Nephron (organoid): ENCODE measurements around the gene FRMD1.
"Not testable (repeated sequence)": the region's sequence is repeated elsewhere in the genome, so short reads cannot be mapped to it uniquely, and the experiment has no call there.

Experiments used
- H3K27ac Mint-ChIP-seq, 3 experiments: 2 replicates each; pipeline ENCODE4 v1.8.0; 2020; ENCODE audit warnings: mixed read lengths in 3 of 3, mild to moderate bottlenecking in 2 of 3, moderate library complexity in 1 of 3
- H3K27me3 Mint-ChIP-seq: 2 replicates; pipeline ENCODE4 v1.8.0; 2021; ENCODE audit warnings: low read depth, mild to moderate bottlenecking, moderate library complexity, mixed read lengths
- H3K36me3 Mint-ChIP-seq: 2 replicates; pipeline ENCODE4 v1.8.0; 2020; ENCODE audit warnings: low read depth, mixed read lengths
- H3K4me1 Mint-ChIP-seq: 2 replicates; pipeline ENCODE4 v1.8.0; 2020; ENCODE audit warnings: mixed read lengths
- H3K4me3 Mint-ChIP-seq, 3 experiments: 2 replicates each; pipeline ENCODE4 v1.8.0; 2020; ENCODE audit warnings: mild to moderate bottlenecking in 3 of 3, mixed read lengths in 3 of 3, moderate library complexity in 2 of 3
- H3K9me3 Mint-ChIP-seq: 2 replicates; pipeline ENCODE4 v1.8.0; 2020; ENCODE audit warnings: mixed read lengths
- CTCF ChIP-seq, 3 experiments: fragments of 200-600 bp; sonication (generic); IDR thresholded peaks; one replicate each; pipeline ENCODE4 v1.5.0; 2021; ENCODE audit warnings: antibody characterized with exemption in 3 of 3; ENCODE audit not compliant: unreplicated experiment in 3 of 3

The FRMD1 gene

GRCh38 chr6:168081858-168082546 lies 3.0 kb upstream of the FRMD1 start:
- no peaks in the 10 kb centered on the region for H3K36me3 Mint-ChIP-seq
- peak overlapping the region in 2 of 3 experiments; percentile 61 to 78 for H3K27ac Mint-ChIP-seq
- H3K4me1 Mint-ChIP-seq, result peaks cover 48% of the 10 kb centered on the region
- no peaks in the 10 kb centered on the region for H3K9me3 Mint-ChIP-seq
- no peak overlapping the region for H3K4me3 Mint-ChIP-seq
- TF ChIP-seq CTCF (IDR thresholded peaks at IDR 0.05; ENCODE audit: unreplicated experiment in 3 of 3), result no peak
- peaks cover 4% of the 10 kb centered on the region for H3K27me3 Mint-ChIP-seq

GRCh38 chr6:168080393-168081077 lies 1.5 kb upstream of the FRMD1 start:
- Mint-ChIP-seq H3K36me3 (no peaks in the 10 kb centered on the region), H3K27ac (peak overlapping the region in 2 of 3 experiments; percentile 78 to 86), H3K4me1 (peaks cover 43% of the 10 kb centered on the region), H3K27me3 (peaks cover 4% of the 10 kb centered on the region), H3K9me3 (no peaks in the 10 kb centered on the region), H3K4me3 (peak overlapping the region in 1 of 3 experiments; percentile 34)
- TF ChIP-seq CTCF (IDR thresholded peaks at IDR 0.05; ENCODE audit: unreplicated experiment in 3 of 3), result no peak

GRCh38 chr6:168078175-168078942 lies 653 bp downstream of the FRMD1 start:
- Mint-ChIP-seq H3K36me3 (no peaks in the 10 kb centered on the region), H3K27ac (peak overlapping the region; percentile 69 to 97 (median 93)), H3K4me3 (peak overlapping the region; percentile 64 to 78 (median 74)), H3K9me3 (no peaks in the 10 kb centered on the region), H3K27me3 (peaks cover 4% of the 10 kb centered on the region), H3K4me1 (peaks cover 33% of the 10 kb centered on the region)
- TF ChIP-seq CTCF (IDR thresholded peaks at IDR 0.05; ENCODE audit: unreplicated experiment in 3 of 3), result no peak

GRCh38 chr6:168077401-168077800 lies 1.6 kb downstream of the FRMD1 start:
- not testable (repeated sequence) for H3K9me3 Mint-ChIP-seq, H3K36me3 Mint-ChIP-seq, H3K27me3 Mint-ChIP-seq
- Mint-ChIP-seq H3K4me1 (peaks cover 24% of the 10 kb centered on the region), H3K4me3 (peak overlapping the region; percentile 41 to 78 (median 74)), H3K27ac (peak overlapping the region in 2 of 3 experiments; percentile 93 to 97)

- no peak for TF ChIP-seq CTCF (IDR thresholded peaks at IDR 0.05; ENCODE audit: unreplicated experiment in 3 of 3)
- H3K4me1 Mint-ChIP-seq, result peaks cover 14% of the 10 kb centered on the region
- peaks cover 5% of the 10 kb centered on the region for H3K27me3 Mint-ChIP-seq
- no peaks in the 10 kb centered on the region for H3K9me3 Mint-ChIP-seq
- no peaks in the 10 kb centered on the region for H3K36me3 Mint-ChIP-seq
- H3K4me3 Mint-ChIP-seq, result no peak overlapping the region
- no peak overlapping the region for H3K27ac Mint-ChIP-seq
Observed at GRCh38 chr6:168075787-168076202, 3.2 kb downstream of the FRMD1 start.

- H3K27me3 Mint-ChIP-seq, result peaks cover 7% of the 10 kb centered on the region
- no peak overlapping the region for H3K4me3 Mint-ChIP-seq
- H3K27ac Mint-ChIP-seq, result no peak overlapping the region
- H3K4me1 Mint-ChIP-seq, result peaks cover 9% of the 10 kb centered on the region
- no peak for TF ChIP-seq CTCF (IDR thresholded peaks at IDR 0.05; ENCODE audit: unreplicated experiment in 3 of 3)
- H3K36me3 Mint-ChIP-seq, result no peaks in the 10 kb centered on the region
- H3K9me3 Mint-ChIP-seq, result no peaks in the 10 kb centered on the region
Observed at GRCh38 chr6:168075216-168075615, 3.8 kb downstream of the FRMD1 start.
